ENCODE results near the gene ACTN3.
A peak's percentile ranks its signal among the peaks of the same experiment; 100 is the strongest.
"Not testable (repeated sequence)": the region's sequence is repeated elsewhere in the genome, so short reads cannot be mapped to it uniquely, and the experiment has no call there.

ACTN3 gene

GRCh38 chr11:66546368-66546965 lies at the start of gene ACTN3:
Gene ACTN3 (plus strand): TSS chr11:66546903. CDS start chr11:66546938, 35 bp downstream.
- peak; percentile 67 for DNase-seq (ENCODE audit: low spot score)

GRCh38 chr11:66497206-66497605 lies 49.5 kb upstream of the ACTN3 start:
- no peak for DNase-seq (ENCODE audit: low spot score)

GRCh38 chr11:66498506-66498905 lies 48.2 kb upstream of the ACTN3 start:
- no peak for DNase-seq (ENCODE audit: low spot score)

GRCh38 chr11:66505276-66505816 lies 41.4 kb upstream of the ACTN3 start:
- no peak for DNase-seq (ENCODE audit: low spot score)

GRCh38 chr11:66509131-66509561 lies 37.6 kb upstream of the ACTN3 start:
- DNase-seq (ENCODE audit: low spot score) = no peak

- peak; percentile 95 for DNase-seq (ENCODE audit: low spot score)
Observed at GRCh38 chr11:66510271-66510989, 36.3 kb upstream of the ACTN3 start, which contains the start of gene BBS1. Gene BBS1 (plus strand): TSS chr11:66510635. CDS start chr11:66510660, 25 bp downstream.

GRCh38 chr11:66510990-66511339 lies 35.7 kb upstream of the ACTN3 start:
- no peak for DNase-seq (ENCODE audit: low spot score)

- DNase-seq (ENCODE audit: low spot score) = no peak
Observed at GRCh38 chr11:66523611-66524010, 23.1 kb upstream of the ACTN3 start.

GRCh38 chr11:66524304-66525040 lies 22.2 kb upstream of the ACTN3 start:
- DNase-seq (ENCODE audit: low spot score) = no peak

- DNase-seq (ENCODE audit: low spot score) = no peak
Observed at GRCh38 chr11:66529069-66529468, 17.6 kb upstream of the ACTN3 start.

- no peak for DNase-seq (ENCODE audit: low spot score)
Observed at GRCh38 chr11:66529655-66530054, 17.0 kb upstream of the ACTN3 start.

- DNase-seq (ENCODE audit: low spot score) = no peak
Observed at GRCh38 chr11:66530927-66531709, 15.6 kb upstream of the ACTN3 start.

- no peak for DNase-seq (ENCODE audit: low spot score)
Observed at GRCh38 chr11:66531841-66532240, 14.9 kb upstream of the ACTN3 start.

GRCh38 chr11:66532784-66533183 lies 13.9 kb upstream of the ACTN3 start:
- no peak for DNase-seq (ENCODE audit: low spot score)

GRCh38 chr11:66539170-66539869 lies 7.4 kb upstream of the ACTN3 start:
- DNase-seq (ENCODE audit: low spot score) = no peak

GRCh38 chr11:66539870-66540213 lies 6.9 kb upstream of the ACTN3 start:
- DNase-seq (ENCODE audit: low spot score) = no peak

GRCh38 chr11:66540598-66540997 lies 6.1 kb upstream of the ACTN3 start:
- DNase-seq (ENCODE audit: low spot score) = not testable (repeated sequence)

GRCh38 chr11:66541892-66542291 lies 4.8 kb upstream of the ACTN3 start:
- no peak for DNase-seq (ENCODE audit: low spot score)

GRCh38 chr11:66542362-66542761 lies 4.3 kb upstream of the ACTN3 start:
- DNase-seq (ENCODE audit: low spot score) = peak; percentile 68

GRCh38 chr11:66543263-66544107 lies 3.2 kb upstream of the ACTN3 start:
- DNase-seq (ENCODE audit: low spot score) = no peak

All from GM03348 (cell line).